Measurements from ENCODE around the gene HBP1. TPM values are rescaled to one million over a fixed set of nuclear protein-coding genes. Genes with fewer than 3 reads are reported as not detected.

The HBP1 gene
- total RNA-seq, 1 donor from 2014 or later: 84.6 TPM

GRCh38 chr7:107164092-107164491 lies 4.7 kb upstream of the HBP1 start:
- Mint-ChIP-seq H3K36me3 (ENCODE audit: unreplicated experiment) (no peaks in the 10 kb centered on the region), H3K4me3 (ENCODE audit: unreplicated experiment) (no peak overlapping the region), H3K27ac (ENCODE audit: unreplicated experiment) (no peak overlapping the region), H3K27me3 (ENCODE audit: unreplicated experiment) (no peaks in the 10 kb centered on the region), H3K9me3 (ENCODE audit: unreplicated experiment) (no peaks in the 10 kb centered on the region), H3K4me1 (ENCODE audit: unreplicated experiment) (peaks cover 28% of the 10 kb centered on the region)
- DNase-seq (ENCODE audit: extremely low spot score, unreplicated experiment): no peak
- TF ChIP-seq CTCF (IDR thresholded peaks at IDR 0.05): no peak

GRCh38 chr7:107165341-107165740 lies 3.5 kb upstream of the HBP1 start:
- H3K4me3 Mint-ChIP-seq (ENCODE audit: unreplicated experiment): no peak overlapping the region
- H3K4me1 Mint-ChIP-seq (ENCODE audit: unreplicated experiment): peaks cover 32% of the 10 kb centered on the region
- no peaks in the 10 kb centered on the region for H3K27me3 Mint-ChIP-seq (ENCODE audit: unreplicated experiment)
- no peaks in the 10 kb centered on the region for H3K36me3 Mint-ChIP-seq (ENCODE audit: unreplicated experiment)
- H3K9me3 Mint-ChIP-seq (ENCODE audit: unreplicated experiment): no peaks in the 10 kb centered on the region
- H3K27ac Mint-ChIP-seq (ENCODE audit: unreplicated experiment): no peak overlapping the region
- DNase-seq (ENCODE audit: extremely low spot score, unreplicated experiment): no peak
- TF ChIP-seq CTCF (IDR thresholded peaks at IDR 0.05): no peak

GRCh38 chr7:107166736-107167426 lies 1.9 kb upstream of the HBP1 start:
- Mint-ChIP-seq H3K4me1 (ENCODE audit: unreplicated experiment) (peaks cover 39% of the 10 kb centered on the region), H3K4me3 (ENCODE audit: unreplicated experiment) (peak overlapping the region; percentile 95), H3K9me3 (ENCODE audit: unreplicated experiment) (no peaks in the 10 kb centered on the region), H3K27ac (ENCODE audit: unreplicated experiment) (peak overlapping the region; percentile 99), H3K27me3 (ENCODE audit: unreplicated experiment) (no peaks in the 10 kb centered on the region), H3K36me3 (ENCODE audit: unreplicated experiment) (no peaks in the 10 kb centered on the region)
- no peak for TF ChIP-seq CTCF (IDR thresholded peaks at IDR 0.05)
- no peak for DNase-seq (ENCODE audit: extremely low spot score, unreplicated experiment)

- TF ChIP-seq CTCF (IDR thresholded peaks at IDR 0.05): peak; percentile 54
- peaks cover 39% of the 10 kb centered on the region for H3K4me1 Mint-ChIP-seq (ENCODE audit: unreplicated experiment)
- H3K27me3 Mint-ChIP-seq (ENCODE audit: unreplicated experiment): no peaks in the 10 kb centered on the region
- peak overlapping the region; percentile 95 for H3K4me3 Mint-ChIP-seq (ENCODE audit: unreplicated experiment)
- H3K36me3 Mint-ChIP-seq (ENCODE audit: unreplicated experiment): no peaks in the 10 kb centered on the region
- H3K27ac Mint-ChIP-seq (ENCODE audit: unreplicated experiment): peak overlapping the region; percentile 99
- DNase-seq (ENCODE audit: extremely low spot score, unreplicated experiment): no peak
- H3K9me3 Mint-ChIP-seq (ENCODE audit: unreplicated experiment): no peaks in the 10 kb centered on the region
Measured at GRCh38 chr7:107167483-107168232, 1.1 kb upstream of the HBP1 start.
